HG02943 (cell line): ENCODE results near the gene ASB15.

Experiments
- ATAC-seq: cut with Tn5 transposase; IDR thresholded peaks from one replicate; pipeline ENCODE4 v1.9.1; 2021; ENCODE audit warnings: mild to moderate bottlenecking, low read depth, moderate library complexity; ENCODE audit not compliant: unreplicated experiment

The ASB15 gene

DNA sequence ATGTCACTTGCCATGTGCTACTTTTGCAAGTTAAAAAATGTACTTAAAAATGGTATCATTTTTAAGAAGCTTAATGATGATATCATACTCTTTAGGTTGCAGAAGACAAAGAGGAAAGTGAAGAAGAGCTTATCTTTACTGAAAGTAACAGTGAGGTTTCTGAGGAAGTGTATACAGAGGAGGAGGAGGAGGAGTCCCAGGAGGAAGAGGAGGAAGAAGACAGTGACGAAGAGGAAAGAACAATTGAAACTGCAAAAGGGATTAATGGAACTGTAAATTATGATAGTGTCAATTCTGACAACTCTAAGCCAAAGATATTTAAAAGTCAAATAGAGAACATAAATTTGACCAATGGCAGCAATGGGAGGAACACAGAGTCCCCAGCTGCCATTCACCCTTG, 60.1 kb downstream of the ASB15 start:
- ATAC-seq = no peak

DNA sequence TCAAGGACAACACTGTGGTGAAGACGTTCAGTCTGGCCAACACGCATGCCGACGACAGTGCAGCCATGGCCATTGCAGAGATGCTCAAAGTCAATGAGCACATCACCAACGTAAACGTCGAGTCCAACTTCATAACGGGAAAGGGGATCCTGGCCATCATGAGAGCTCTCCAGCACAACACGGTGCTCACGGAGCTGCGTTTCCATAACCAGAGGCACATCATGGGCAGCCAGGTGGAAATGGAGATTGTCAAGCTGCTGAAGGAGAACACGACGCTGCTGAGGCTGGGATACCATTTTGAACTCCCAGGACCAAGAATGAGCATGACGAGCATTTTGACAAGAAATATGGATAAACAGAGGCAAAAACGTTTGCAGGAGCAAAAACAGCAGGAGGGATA, 60.7 kb downstream of the ASB15 start:
- no peak for ATAC-seq

DNA sequence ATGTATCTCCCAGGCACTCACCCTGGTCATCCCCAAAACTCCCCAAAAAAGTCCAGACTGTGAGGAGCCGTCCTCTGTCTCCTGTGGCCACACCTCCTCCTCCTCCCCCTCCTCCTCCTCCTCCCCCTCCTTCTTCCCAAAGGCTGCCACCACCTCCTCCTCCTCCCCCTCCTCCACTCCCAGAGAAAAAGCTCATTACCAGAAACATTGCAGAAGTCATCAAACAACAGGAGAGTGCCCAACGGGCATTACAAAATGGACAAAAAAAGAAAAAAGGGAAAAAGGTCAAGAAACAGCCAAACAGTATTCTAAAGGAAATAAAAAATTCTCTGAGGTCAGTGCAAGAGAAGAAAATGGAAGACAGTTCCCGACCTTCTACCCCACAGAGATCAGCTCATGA, 61.1 kb downstream of the ASB15 start:
- no peak for ATAC-seq

DNA sequence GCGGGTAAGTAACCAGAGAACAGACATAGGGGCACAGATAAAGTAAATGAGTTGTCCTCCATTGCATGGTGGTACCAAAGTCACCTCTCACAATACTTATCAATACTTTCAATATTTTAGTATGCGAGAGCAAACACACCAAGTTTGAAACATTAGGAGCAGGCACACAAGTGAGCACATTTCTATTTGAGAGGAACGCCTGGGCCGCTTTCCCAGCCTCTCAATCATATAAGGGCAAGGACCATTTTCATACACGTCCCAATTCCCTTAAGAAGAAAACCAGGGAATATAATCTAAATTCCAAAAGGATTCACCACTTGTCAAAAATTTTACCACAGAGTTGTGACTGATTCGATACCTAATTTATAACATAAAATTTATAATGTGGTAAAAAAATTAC, 61.6 kb downstream of the ASB15 start:
- ATAC-seq = no peak

DNA sequence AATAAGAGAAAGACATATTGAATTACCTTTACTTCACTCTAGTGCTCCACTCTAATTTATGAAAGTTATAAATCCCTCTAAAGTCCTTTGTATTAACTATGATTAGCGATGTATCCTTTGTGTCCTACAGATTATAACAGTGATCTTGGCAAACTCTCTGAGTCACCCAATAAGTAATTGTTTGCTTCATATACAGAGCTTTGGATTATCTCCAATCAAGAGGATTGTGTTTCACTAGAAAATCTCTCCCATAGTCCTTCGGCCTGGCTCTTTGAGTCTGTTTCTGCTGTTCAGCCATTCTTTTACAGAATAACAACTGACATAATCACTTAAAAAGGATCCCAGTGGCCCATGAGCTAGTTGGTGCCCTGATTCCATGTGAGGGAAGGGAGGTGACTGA, 63.5 kb downstream of the ASB15 start:
- ATAC-seq = no peak

DNA sequence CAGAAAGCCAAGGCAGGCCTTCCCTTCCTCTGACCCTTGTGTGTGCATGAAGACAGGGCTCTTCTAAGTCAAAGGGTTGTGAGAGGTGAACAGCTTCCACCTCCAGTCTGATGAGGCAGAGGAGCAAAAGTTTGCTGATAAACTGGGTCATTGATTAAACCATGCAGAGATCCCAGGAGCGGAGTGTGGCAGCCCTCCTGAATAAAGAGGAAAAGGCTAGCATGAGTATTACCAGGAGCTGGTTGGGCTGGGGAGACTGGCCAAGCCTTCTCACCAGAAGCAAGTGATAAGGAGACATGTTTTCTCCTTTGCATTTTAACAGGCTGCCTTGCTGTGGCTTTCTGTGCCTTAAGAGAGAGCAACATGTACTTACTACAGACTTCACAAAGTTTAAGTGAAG, 64.3 kb downstream of the ASB15 start:
- ATAC-seq = no peak

DNA sequence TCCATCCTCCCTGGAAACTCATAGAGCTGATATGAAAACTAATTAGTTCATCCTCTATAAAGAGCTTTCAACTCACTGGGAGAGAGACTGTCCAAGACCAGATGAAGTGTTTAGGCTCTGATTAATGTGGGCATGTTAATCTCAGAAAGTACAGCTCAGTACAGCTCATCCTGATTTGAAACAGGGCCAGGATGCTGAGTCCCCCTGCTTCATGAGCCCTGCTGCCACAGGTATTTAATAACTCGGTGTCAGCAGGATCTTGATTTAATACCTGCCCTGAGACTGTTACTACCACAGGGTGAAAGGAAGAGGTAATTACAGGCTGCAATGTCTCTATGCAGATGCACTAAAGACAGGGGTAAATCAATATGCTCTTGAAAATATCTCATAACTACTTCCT, 64.9 kb downstream of the ASB15 start:
- ATAC-seq = no peak

DNA sequence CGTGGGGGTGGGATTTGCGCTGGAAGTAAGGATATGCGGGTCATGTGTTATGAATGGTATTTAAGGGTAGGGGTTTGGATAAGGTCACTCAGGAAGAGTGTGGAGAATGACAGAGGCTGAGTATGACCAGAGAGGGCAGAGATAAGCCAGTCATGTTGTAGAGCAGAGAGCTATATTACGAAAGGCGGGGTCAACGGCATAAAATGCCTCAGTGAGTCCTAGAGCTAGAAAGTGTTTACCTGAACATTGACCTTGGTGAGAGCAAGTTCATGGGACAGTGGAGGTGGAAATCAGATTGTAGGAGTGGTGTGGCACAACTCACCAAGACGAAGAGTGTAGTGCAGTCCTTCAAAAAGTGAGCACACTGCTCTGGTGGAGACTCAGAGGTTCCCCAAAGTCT, 67.9 kb downstream of the ASB15 start:
- ATAC-seq = no peak

DNA sequence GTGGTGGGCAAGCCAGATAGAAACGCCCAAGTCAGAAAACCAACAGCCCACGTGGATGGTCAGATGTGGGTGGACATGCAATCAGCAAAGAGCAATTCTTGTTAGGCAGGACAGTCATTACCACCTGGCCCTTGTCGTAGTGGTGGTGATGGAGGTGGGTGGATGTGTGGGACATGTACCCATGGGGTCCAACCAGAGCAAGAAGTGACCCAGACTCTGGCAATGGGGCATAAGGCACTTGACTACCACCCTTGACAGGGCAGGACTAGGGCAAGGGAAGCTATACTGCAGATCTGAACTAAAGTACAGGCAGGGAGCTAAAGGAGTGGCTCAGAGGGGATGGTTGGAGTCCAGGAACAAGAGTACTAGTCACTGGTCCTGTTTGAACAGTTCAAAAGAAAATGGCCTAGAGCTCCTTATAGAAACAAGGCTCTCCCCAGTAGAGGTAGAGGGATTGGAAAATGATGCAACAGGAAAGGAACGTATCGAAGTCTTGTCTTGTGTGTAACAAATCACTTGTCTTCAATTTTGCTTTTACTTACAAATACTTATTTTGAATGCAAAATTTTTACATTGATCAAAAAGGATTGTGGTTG, 71.6 kb downstream of the ASB15 start:
- no peak for ATAC-seq

DNA sequence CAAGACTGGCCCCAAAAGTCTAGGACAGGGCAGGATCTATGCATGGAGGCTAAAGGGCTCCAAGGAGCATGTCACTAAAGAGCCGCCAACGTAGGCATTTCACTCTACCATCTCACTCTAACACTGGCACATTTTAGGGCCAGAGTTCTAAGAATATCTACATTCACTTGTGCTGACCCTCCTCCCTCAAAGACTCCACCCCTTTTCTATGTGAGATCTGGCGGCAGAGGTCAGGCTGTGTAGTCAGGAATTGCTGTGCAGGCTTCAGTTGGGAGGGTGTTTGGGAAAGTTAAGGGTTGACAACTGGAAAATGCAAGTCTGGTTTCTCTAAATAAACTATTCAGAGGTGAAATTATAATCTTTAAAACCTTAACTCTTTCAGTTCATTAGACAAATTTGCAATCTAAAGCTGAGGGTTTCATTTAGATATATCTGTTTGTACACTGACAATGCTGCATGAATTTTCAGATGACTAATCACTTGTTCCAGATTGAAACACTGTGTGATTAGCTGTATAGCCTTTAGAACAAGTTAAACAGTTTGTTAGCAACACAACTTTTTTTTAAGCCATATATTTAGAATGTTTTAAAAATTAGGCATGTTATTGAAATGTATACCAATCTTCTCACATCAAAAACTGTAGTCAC, 72.3 kb downstream of the ASB15 start:
- no peak for ATAC-seq

DNA sequence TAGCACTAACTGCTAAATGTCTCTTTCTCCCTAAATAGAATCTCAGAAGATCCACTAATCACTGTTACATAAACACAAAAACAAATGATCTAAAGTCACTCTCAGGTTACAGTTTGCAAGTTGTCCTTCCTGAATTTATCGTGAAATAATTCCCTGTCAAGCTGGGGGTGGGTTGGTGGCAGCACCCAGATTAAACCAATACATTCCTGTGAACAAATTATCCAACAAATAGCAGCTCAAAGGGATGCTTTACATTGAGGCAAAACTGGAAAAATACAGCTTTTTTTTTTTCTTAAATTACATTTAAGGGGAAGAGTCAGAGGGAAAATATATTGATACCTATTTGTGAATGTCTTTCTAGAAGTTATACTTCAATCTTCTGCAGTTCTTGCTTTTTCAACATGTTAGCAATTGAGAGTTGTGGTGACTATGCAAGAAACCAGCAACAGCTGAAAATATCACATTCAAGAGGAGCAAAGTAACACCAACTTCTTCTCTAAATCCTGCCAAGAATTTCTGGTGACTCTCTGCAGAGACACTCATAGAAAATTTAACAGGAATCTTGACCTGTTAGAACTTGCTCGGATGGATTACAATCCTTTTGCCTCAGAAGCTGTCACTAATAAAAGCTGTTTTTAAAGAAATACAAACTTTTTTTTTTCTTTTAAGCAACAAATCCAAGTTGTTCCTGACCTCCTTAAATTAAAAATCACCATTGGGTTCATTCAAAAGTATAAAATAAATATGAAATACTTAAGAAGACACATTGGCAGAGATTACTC, 73.0 kb downstream of the ASB15 start:
- no peak for ATAC-seq

DNA sequence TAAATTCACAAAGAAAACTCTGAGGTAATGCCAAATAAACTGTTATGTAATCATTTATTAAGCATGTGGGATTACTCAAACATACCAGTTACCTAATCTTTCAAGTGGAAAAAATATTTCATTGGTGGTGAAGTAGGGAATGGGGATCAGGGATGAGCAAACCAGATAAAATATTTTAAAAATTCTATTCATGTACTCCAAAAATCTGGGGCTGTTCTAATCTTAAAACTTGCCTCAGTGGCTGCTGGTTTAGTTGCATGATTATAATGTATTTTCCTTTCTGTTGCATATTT, 73.5 kb downstream of the ASB15 start:
- ATAC-seq = no peak

DNA sequence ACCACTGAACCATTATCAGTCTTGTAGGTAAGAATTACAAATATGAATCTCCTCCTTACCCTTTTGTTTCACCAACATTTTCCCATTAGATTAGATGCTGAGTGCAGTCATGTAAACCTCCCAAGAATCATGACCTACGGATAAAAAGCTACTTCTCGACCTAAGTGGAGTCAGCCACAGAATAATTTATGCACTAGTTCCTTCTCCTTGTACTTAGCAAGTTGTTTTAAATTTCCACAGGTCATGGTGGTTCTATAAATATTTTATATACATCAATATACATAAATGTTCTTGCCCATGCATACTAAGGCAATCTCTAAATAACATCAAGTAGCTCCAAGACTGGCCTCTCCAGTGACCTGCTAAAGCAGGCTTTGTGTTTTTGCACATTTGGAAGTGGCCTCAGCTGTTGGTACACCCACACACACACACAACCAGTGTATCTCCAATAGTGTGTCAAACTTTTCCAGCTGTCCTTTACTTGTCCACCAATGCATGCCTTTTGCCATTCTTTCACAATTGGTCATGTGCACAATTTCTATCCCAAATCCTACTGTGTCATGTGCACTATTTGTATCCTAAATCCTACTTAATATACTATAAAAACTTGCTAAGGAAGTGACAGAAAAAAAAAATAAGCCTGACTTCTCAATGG, 75.6 kb downstream of the ASB15 start:
- no peak for ATAC-seq

DNA sequence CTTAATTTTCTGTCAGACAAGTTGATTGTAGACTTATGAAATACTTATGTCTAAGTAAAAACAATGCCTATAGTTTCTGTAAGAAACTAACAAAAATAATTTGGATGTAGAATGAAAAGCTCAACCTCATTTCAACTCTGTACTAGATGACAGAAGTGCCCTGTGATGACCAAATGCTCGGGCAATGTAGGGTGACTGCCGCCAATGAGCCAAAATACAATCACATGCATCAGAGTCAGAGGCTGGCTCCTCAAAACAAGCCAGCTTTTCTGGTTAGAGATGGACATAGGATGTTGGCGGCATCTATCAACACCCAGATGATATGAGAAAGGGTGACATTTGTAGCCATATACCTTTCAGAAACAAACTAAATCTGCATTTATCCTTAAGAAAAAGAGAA, 78.0 kb downstream of the ASB15 start:
- no peak for ATAC-seq

DNA sequence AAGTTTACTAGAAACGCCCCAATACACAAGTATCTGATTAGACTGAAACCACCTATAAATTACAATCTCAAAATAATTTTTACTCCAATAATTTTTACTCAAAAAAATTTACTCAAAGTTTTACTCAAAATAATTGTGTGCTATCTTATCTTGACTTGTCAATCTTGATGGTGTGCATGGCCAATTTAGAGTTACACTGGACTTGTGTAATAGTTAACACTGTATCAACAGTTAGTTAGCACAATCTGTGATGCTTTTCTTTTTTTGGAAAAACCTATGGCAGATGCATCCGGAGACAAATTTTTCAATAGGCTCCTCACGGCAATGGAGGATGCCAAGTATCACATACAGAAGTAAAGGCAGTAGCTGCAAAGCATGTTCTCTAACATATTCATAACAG, 79.0 kb downstream of the ASB15 start:
- ATAC-seq = no peak

DNA sequence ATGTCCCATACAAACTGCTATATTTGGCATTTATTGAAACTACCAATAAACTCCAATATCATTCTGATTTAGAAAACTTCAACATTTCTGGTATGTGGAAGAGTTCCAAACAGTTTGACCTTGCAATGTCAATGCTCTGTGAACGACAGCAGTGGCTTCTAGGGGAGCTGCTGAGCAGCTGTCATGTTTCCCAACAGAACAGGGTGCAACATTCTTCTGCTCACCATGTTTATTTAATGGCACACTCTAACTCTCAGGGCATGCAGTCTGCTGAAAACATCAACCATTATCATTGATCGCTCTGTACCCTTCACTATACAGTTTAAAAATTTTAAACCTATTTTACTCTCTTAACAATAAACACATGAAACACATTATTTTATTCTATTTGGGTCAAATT, 79.9 kb downstream of the ASB15 start:
- ATAC-seq = no peak

DNA sequence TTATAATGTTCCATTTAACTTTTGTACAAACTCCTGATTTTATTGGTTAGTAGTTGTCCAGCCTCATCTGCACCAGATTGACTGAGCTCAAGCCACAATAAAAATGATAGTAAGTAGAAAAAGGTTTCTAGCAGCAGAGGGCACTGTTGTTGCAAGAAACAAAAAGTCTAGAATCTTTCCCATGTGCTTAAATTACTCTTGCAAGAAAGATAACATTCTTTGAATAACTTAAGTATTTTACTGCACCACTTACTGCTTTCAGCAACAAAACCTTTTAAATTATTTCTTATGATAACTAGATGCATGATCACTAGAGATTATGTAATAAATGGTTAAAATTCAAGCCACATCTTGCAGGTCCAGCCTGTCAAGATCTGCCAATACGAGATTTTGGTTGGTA, 81.1 kb downstream of the ASB15 start:
- no peak for ATAC-seq

DNA sequence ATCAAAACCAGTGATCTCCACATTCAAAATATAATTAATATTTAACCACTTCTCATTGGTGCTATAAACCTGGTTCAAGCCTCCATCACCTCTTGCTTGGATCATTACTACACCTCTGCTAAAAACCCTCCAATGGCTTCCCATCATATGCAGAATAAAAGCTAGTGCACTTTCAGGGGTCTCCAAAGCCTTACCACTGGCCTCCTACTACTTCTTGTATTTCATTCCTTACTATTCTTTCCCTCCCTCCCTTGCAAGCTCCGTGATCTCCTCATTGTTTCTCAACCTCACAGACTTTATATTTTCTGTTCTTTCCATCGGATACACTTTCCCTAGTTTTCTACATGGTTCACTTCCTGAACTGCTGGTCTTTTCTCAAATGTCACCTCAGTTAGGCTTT, 85.5 kb downstream of the ASB15 start:
- no peak for ATAC-seq

DNA sequence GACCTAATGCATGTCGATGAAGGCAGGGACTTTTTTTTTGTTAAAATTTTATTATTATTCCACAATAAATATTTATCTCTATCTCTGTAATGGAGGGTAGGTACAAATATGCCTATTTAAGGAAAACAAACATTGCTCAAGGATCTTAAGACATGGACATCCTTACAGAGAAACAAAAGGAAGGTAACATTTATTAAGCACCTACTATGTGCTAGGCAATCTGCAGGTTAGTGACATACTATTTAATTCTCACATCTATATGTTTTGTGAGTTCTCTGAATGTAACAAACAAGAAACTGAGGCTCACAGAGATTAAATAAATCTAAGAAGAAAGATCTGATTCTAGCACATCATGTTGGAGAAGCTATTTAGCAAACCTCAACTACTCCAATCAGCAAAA, 86.1 kb downstream of the ASB15 start:
- no peak for ATAC-seq
